ENCODE data around the gene RERE. TPM values are rescaled to one million over a fixed set of nuclear protein-coding genes. Genes with fewer than 3 reads are reported as not detected.

Gene RERE
- total and polyA plus RNA-seq, 11 donors: 53.5 to 236 (median 121) TPM

- H3K4me3 ChIP-seq: no peak overlapping the region
- no peaks in the 10 kb centered on the region for H3K36me3 ChIP-seq
- ATAC-seq (no peak), DNase-seq (no peak)
- intact Hi-C loops (cut with DNase I): loop anchor here in 2 of 10 donors (10.0 kb wide), 1 partner anchor 278 kb away; no protein-coding TSS in a partner anchor
- H3K4me1 ChIP-seq: peaks cover 0 to 52% (median 27%) of the 10 kb centered on the region in 12 donors
- no peak overlapping the region for H3K27ac ChIP-seq
- H3K9me3 ChIP-seq: no peaks in the 10 kb centered on the region
- H3K27me3 ChIP-seq: no peaks in the 10 kb centered on the region
- 96 to 100% (median 98%) methylated on average over 1 of the region's 1 CpG for WGBS, 4 donors
- no peak for TF ChIP-seq POLR2A (IDR thresholded peaks at IDR 0.05)
- no peak for TF ChIP-seq CTCF (IDR thresholded peaks at IDR 0.05)
These were observed 250.3 kb downstream of the RERE start for GRCh38 chr1:8567146-8567545.

GRCh38 chr1:8565802-8566201 lies 251.6 kb downstream of the RERE start:
- Histone ChIP-seq H3K4me3 (no peak overlapping the region), H3K27ac (no peak overlapping the region), H3K36me3 (no peaks in the 10 kb centered on the region), H3K4me1 (peaks cover 0 to 47% (median 19%) of the 10 kb centered on the region in 12 donors), H3K9me3 (no peaks in the 10 kb centered on the region), H3K27me3 (no peaks in the 10 kb centered on the region)
- DNase-seq: no peak
- TF ChIP-seq POLR2A (IDR thresholded peaks at IDR 0.05) (no peak), CTCF (IDR thresholded peaks at IDR 0.05) (no peak)
- WGBS, 4 donors: 83 to 98% (median 87%) methylated on average over 3 of the region's 3 CpGs
- no peak for ATAC-seq
- intact Hi-C loops (cut with DNase I): loop anchor here in 2 of 10 donors (10.0 kb wide), 1 partner anchor 279 kb away; no protein-coding TSS in a partner anchor

- 43 to 54% (median 51%) methylated on average over 2 of the region's 2 CpGs for WGBS, 4 donors
These were observed 253.4 kb downstream of the RERE start for GRCh38 chr1:8563944-8564537.

More at GRCh38 chr1:8563944-8564537, 253.4 kb downstream of the RERE start:
- Histone ChIP-seq H3K4me1 (peaks cover 0 to 37% (median 13%) of the 10 kb centered on the region in 12 donors), H3K27ac (peak overlapping the region in 4 of 12 donors; percentile 14 to 53 (median 37)), H3K36me3 (no peaks in the 10 kb centered on the region), H3K27me3 (no peaks in the 10 kb centered on the region), H3K9me3 (no peaks in the 10 kb centered on the region), H3K4me3 (no peak overlapping the region)
- TF ChIP-seq POLR2A (IDR thresholded peaks at IDR 0.05): no peak
- no peak for TF ChIP-seq CTCF (IDR thresholded peaks at IDR 0.05)
- peak in 1 of 4 donors; percentile 19 for ATAC-seq
- intact Hi-C loops (cut with DNase I): loop anchor here in 7 of 10 donors (2.0 to 10.0 kb wide), 7 partner anchors 33 to 288 kb away; no protein-coding TSS in a partner anchor
- DNase-seq: no peak

All from heart left ventricle (tissue), 16 donors.